NCI-H2196 treated with DMSO at 0.1 percent for 48 hours (cell line): Measurements from ENCODE around the gene ATG7.
"Not testable (repeated sequence)": the region's sequence is repeated elsewhere in the genome, so short reads cannot be mapped to it uniquely, and the experiment has no call there.

ENCODE experiments used
- DNase-seq: peaks from one replicate; lab custom pipeline; 2025; ENCODE audit not compliant: unreplicated experiment; lab: John Stamatoyannopoulos, UW

The ATG7 gene

GRCh38 chr3:11459186-11459824, 187.1 kb downstream of the ATG7 start:
- DNase-seq: no peak

DNA sequence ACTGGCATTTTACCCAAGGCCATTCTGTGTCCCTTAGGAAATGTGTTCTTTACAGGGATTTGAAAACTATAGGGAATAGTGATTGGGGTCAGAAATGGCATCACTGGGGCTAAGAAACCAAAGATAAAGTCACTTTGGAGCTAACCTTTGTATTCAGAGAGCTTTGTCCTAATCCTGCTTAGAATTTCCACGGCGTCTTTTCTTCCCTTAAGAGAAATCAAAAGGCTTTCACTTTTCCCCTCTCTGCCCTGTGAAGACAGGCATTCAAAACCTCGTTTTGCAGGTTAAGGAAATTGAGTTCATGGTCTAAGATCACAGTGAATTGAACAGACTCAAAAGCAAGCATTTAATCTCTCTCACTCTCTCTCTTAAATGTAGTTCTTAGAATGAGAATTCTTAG, 189.0 kb downstream of the ATG7 start:
- DNase-seq: no peak

DNA sequence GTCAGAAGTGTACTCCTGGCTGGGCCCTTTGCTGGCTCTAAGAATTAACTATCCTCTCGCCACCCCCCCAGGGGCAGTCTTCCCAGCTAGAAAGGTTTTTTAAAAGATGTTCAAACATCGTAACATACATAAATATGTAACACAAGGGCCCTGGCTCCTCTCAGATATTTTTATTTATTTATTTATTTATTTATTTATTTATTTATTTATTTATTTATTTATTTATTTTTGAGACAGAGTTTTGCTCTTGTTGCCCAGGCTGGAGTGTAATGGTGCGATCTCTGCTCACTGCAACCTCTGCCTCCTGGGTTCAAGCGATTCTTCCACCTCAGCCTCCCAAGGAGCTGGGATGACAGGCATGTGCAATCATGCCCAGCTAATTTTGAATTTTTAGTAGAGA, 190.5 kb downstream of the ATG7 start:
- DNase-seq: not testable (repeated sequence)

- no peak for DNase-seq
Measured at GRCh38 chr3:11463591-11463990, 191.4 kb downstream of the ATG7 start.

- no peak for DNase-seq
Measured at GRCh38 chr3:11464356-11464755, 192.2 kb downstream of the ATG7 start.

GRCh38 chr3:11465744-11466616, 193.8 kb downstream of the ATG7 start:
- no peak for DNase-seq

DNA sequence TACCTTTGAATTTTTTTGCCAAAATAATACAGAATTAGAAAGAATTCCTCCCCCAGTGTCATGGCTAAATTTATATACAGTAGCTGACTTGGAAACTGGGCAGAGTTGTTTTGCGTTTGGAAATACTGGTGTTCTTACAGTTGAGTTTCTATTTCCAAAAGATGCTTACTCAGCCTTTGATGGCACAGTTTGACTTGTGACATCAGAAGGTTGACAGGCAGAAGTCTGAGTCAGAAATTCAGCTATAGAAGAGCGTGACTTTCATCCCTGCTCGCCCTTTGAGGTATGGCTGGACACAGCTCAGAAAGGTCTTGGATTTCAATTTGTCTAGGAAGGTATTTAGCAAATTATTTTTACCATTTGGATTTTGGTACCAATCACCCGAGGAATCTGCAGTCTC, 195.7 kb downstream of the ATG7 start:
- no peak for DNase-seq

DNA sequence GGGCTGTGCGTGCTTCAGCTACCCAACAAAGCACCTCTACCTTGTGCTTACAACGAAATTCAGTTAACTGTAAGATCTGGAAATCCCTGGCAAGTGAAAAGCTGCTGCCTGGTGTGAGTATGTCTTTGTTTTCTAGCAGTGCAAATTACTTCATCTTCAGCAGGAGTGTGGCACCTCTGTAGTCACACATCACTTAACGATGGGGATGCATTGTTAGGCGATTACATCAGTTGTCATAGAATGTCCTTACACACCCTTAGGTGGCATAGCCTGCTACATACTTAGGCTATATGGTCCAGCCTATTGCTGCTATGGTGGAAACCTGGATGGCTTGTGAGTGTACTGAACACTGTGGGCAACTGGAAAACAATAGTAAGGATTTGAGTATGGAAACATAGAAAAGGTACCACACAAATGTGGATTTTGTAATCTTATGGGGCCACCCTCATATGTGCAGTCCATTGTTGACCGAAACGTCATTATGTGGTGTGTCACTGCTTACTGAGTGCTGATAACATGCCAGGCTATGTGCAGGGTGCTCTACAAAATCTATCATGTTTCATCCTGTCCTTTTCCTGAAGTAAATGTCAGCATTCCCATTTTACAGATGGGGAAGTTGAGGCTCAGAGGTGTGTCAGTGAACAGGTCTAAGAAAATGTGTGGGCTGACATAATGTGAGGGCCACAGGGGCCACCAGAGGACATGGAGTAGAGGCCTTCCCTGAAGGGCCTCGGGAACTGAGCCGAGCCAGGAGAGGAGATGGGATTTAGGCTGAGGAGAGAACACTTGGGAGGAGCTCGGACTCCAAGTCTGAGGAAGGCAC, 198.0 kb downstream of the ATG7 start:
- no peak for DNase-seq

DNA sequence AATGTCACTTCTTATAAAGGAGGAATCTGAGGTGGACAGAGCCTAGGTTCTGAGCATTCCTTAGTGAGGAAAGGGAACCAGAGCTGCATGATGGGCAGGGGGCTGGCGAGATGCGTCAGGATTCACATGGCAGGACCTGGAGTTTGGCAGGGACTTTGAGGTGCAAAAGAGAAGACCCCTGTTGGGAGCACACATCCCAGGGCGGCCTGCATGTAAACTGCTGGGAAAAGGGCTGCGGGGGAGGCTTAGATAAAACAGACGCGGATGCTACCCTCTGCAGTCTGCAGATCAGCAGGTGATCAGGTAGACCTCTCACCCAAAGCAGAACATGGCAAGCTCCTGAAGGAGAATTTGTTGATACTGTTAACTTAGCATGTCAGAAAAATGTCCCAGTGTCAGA, 203.1 kb downstream of the ATG7 start:
- no peak for DNase-seq

GRCh38 chr3:11476735-11477144, 204.5 kb downstream of the ATG7 start:
- DNase-seq: no peak

DNA sequence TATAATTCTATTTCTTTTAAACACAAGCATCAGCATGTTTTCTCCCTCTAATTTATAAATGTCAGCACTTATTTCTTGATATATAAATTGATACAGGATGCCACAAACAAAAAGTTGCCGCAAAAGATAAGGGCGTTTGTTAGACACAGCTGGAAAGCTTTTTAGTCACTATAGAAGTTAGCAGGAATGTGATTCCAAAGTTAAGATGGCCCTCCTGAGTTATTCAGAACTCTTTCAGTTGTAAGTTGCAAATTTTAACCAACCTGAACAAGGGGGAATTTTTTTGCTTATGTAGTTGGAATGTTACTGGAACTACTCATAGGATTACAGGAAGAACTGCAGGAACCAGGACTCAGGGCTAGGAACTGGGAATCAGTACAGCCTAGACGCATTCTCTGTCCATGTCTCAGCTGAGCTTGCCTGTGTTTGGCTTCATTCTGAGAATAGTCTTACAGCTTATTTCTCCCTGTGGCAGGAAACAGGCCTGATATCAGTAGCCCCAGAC, 205.3 kb downstream of the ATG7 start:
- DNase-seq: no peak

DNA sequence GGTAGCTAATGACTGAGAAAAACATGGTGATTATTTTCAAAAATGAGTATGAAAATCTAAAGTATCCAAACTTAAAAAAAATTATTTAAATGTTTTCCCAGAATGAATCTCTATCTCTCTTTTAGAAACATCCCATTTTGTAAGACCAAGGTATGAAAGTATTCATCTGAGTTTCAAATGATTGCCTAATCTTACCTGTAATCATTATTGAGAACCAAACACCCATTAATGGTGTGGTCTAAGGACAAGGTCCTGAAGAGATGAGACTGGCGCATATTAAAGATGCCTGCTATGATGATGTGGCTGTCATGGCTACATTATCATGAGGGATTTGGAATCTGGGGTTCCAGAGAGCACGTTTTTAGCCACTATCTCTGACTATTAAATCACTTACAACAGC, 206.0 kb downstream of the ATG7 start:
- no peak for DNase-seq

DNA sequence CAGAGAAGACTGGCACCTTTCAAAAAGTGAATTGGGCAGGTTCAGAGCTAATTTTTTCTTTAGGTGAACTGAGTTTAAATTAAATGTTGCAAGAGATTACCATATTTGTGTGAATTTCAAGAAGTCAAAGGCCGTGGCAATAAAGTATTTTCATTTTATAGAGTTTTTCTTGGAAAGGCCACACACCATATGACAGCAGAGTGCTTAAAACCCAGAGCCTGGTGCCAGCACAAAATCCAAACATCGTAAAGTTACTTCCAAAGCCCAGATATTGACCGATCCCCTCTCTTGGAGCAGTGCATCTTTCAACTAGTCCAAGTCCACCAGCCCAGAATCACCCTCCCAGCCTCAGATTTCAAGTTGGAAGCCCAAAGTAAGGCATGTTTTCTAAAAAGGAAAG, 207.0 kb downstream of the ATG7 start:
- no peak for DNase-seq

GRCh38 chr3:11480663-11481298, 208.6 kb downstream of the ATG7 start:
- no peak for DNase-seq

- DNase-seq: no peak
Measured at GRCh38 chr3:11481556-11481955, 209.4 kb downstream of the ATG7 start.

DNA sequence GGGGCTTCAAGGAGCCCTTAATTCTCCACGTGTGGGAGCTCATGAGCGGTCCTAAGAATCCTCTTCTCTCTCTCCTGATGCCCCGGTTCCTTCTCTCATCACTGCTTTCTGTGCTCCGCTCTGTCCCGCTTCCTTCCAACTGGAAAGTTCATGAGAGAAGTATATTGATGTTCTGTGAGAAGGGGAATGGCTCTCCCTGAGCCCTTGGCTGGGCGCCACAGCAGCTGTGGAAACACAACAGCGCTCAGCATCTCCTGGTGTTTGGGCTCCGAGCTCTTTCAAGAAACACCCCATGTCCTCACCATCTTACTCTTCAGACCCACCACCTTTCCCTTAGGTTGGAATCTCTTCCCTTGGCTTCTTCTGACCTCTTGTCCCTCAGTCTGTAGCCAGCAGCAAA, 209.8 kb downstream of the ATG7 start:
- no peak for DNase-seq

DNA sequence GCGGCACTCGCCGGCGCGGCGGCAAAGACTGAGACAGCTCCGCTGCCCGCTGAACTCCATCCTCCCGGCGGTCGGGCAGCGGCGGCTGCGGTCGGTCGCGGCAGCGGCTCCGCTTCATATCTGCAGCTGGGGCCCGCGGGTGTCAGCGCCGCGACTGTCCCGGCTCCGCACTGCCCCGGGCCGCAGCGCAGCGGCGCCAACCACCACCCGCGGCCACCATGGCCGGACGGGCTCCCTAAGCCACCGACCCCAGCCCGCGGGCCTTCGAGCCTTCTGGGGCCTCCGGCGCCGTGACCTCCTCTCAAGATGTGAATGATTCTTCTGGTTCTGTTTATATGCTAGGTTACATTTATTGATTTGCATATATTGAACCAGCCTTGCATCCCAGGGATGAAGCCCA, 216.2 kb downstream of the ATG7 start:
- not testable (repeated sequence) for DNase-seq

DNA sequence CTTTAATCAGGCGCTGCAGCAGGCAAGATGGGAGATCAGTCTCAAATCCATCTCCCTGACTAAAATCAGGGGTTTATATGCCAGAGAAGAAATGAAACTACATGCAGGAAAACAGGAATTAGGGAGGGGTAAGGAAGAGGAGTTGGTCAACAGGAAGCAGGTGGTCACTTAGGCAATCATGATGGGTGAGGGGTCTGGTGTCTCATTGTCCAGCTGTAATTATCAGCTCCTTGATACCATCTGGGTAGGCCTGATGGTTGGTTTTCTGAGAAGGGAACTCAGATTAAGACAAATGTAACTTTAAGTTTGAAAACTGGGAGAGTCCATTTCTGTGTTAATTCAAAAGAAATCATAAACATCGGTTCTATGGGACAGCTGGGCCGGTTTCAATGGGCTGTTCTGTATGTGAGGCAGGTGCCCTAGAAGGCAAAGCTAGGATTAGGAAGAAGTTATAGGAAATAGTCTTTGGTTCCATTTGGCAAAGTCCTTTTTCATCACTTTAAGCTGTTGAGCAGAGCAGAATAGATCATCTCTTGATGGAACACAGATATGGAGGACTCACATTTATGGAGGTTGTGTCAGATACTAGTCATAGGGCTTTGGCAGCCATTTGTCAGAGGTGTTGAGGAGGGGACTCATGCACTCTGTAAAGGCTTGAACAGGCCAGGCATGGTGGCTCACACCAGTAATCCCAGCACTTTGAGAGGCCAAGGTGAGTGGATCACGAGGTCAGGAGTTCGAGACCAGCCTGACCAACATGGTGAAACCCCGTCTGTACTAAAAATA, 222.1 kb downstream of the ATG7 start:
- no peak for DNase-seq

DNA sequence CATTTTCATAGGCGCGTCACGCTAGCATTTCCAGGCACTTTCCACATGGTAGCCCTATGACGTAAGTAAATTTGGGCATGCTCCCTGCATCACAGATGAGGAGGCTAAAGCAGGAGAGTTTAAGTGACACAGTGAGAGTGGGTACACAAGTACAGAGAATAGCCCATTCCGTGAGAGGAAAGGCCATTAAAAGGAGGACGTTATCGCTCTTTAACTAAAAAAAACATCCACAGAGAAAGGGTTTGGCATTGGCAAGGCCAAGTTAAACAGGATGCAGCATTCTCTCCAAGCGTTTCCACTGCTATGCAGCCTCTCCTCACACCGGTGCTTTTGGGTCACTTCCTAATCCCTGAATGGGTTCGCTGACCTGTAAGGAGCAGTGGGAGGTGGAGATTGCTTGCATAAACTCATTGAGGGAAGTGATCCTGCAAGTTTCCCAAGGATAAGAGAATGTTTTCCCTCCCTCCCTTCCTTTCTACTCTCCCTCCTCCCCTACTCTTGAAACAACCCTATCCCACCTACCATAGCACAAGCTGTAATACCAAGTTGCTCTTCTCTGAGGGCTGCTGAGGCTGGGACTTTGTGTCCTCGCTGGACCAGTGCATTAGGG, 223.9 kb downstream of the ATG7 start:
- DNase-seq: no peak

DNA sequence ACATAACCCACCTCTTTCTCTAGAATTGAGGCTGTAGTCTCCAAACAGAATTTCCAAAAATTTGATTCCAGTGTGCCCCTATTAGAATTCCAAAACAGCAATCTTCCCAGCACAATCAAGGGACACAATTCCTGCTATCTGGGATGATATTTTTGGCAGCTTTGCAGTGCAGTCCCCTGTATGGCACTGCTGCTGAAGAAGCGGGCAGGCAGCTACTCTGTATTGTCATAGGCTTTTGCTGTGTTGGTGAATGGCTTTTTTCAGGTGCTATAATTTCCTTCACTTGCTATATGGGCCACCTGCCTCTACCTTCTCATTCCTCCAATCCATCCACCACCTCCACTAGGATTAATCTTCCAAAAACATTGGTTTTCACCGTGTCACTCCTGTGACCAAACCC, 226.0 kb downstream of the ATG7 start:
- DNase-seq: no peak
